Ishikawa (cell line): ENCODE measurements around the gene SPATA2.

Source experiments
- CEBPB ChIP-seq: IDR thresholded peaks from 2 replicates; pipeline ENCODE4 v1.6.1; 2012
- CREB1 ChIP-seq: IDR thresholded peaks from 2 replicates; pipeline ENCODE4 v1.6.1; 2012; ENCODE audit warnings: low read depth
- EP300 ChIP-seq: IDR thresholded peaks from 2 replicates; pipeline ENCODE4 v1.6.1; 2012; ENCODE audit warnings: borderline replicate concordance
- RAD21 ChIP-seq: IDR thresholded peaks from 2 replicates; pipeline ENCODE4 v1.6.1; 2012; ENCODE audit warnings: low read depth
- YY1 ChIP-seq: IDR thresholded peaks from 2 replicates; pipeline ENCODE4 v1.6.1; 2012; ENCODE audit warnings: low read depth
- TF ChIP-seq, protein P1 (sequence below): IDR thresholded peaks from 2 replicates; pipeline ENCODE4 v1.6.1; 2012; ENCODE audit warnings: low read depth, mild to moderate bottlenecking
- TF ChIP-seq, protein P2 (sequence below): IDR thresholded peaks from 2 replicates; pipeline ENCODE4 v1.6.1; 2012

DNA sequence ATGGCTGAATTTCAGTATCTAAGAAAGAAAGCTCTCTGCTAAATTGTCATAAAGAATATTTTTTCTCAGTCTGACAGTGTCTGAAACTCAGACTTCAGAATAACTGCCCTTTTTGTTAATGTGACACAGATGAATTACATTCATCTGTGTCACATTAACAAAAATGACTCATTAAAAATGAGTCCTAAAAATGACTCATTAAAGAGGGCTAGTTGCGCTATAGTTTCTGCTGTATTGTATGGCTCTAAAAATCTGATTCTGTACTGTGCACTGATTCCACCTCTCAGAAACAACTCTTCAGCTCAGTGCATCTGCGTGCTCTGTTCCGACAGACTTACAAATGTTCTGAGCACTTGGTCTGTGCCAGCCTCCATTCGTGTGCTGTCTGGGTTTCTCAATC lies 35.8 kb upstream of the SPATA2 start:
- TF ChIP-seq RAD21 (no peak), YY1 (no peak), EP300 (no peak), CREB1 (no peak), CEBPB (no peak)
- TF ChIP-seq, protein P1, sequence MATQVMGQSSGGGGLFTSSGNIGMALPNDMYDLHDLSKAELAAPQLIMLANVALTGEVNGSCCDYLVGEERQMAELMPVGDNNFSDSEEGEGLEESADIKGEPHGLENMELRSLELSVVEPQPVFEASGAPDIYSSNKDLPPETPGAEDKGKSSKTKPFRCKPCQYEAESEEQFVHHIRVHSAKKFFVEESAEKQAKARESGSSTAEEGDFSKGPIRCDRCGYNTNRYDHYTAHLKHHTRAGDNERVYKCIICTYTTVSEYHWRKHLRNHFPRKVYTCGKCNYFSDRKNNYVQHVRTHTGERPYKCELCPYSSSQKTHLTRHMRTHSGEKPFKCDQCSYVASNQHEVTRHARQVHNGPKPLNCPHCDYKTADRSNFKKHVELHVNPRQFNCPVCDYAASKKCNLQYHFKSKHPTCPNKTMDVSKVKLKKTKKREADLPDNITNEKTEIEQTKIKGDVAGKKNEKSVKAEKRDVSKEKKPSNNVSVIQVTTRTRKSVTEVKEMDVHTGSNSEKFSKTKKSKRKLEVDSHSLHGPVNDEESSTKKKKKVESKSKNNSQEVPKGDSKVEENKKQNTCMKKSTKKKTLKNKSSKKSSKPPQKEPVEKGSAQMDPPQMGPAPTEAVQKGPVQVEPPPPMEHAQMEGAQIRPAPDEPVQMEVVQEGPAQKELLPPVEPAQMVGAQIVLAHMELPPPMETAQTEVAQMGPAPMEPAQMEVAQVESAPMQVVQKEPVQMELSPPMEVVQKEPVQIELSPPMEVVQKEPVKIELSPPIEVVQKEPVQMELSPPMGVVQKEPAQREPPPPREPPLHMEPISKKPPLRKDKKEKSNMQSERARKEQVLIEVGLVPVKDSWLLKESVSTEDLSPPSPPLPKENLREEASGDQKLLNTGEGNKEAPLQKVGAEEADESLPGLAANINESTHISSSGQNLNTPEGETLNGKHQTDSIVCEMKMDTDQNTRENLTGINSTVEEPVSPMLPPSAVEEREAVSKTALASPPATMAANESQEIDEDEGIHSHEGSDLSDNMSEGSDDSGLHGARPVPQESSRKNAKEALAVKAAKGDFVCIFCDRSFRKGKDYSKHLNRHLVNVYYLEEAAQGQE = no peak
- TF ChIP-seq, protein P2, sequence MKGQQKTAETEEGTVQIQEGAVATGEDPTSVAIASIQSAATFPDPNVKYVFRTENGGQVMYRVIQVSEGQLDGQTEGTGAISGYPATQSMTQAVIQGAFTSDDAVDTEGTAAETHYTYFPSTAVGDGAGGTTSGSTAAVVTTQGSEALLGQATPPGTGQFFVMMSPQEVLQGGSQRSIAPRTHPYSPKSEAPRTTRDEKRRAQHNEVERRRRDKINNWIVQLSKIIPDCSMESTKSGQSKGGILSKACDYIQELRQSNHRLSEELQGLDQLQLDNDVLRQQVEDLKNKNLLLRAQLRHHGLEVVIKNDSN = no peak
